ENCODE data around the gene KCNK6.

Gene KCNK6

DNA sequence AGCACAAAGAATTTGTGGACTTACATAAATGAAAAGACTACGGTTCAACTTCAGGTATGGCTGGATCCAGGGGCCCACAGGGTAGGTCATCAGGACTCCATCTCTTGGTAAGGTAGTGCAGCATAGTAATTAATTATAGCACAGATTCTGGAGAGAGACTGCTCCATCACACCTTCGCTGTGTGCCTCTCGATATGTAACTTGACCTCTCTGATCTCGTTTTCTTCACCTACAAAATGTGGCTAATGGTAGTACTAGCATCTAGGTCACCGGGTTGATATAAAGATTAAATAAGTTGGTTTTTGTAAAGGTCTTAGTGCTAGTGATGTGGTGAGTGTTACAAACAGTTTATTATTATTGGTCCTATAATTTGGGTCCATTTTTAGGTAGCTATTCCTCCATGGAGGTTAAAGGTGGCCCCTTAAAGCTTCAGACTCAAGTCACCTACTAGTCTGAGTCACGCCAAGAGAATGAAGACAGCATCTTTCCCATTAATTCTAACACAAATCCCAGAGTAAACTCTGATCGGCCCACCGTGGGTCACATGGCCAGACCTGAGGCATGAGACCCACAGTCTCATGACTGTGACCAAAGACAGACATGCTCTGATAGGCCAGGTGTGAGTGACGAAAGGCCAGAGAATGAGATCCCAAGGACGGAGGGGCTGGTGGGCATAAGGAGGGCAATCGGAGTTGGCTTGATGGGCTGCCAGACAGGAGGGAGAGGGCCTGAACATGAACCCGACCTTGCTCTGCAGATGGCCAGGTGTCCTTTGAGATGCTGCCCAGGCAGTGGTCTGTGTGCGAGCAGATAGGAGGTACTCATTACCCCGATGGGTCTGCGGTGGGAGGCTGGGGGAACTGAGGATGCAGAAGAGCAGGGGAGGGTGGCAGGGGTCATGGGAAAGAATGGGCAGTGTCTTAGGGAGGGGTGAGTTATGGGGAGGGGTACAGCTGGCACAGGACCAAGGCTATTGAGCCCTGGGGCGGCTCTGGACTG is 36.4 kb downstream of the KCNK6 start:
- Mint-ChIP-seq H3K4me1 (peaks cover 27% of the 10 kb centered on the region), H3K4me3 (no peak overlapping the region), H3K9me3 (peaks cover 3% of the 10 kb centered on the region), H3K27ac (no peak overlapping the region), H3K27me3 (ENCODE audit: low read depth, poor library complexity) (peaks cover 64% of the 10 kb centered on the region), H3K36me3 (ENCODE audit: low read depth) (no peaks in the 10 kb centered on the region)
- no peak for DNase-seq
- TF ChIP-seq, protein P1, sequence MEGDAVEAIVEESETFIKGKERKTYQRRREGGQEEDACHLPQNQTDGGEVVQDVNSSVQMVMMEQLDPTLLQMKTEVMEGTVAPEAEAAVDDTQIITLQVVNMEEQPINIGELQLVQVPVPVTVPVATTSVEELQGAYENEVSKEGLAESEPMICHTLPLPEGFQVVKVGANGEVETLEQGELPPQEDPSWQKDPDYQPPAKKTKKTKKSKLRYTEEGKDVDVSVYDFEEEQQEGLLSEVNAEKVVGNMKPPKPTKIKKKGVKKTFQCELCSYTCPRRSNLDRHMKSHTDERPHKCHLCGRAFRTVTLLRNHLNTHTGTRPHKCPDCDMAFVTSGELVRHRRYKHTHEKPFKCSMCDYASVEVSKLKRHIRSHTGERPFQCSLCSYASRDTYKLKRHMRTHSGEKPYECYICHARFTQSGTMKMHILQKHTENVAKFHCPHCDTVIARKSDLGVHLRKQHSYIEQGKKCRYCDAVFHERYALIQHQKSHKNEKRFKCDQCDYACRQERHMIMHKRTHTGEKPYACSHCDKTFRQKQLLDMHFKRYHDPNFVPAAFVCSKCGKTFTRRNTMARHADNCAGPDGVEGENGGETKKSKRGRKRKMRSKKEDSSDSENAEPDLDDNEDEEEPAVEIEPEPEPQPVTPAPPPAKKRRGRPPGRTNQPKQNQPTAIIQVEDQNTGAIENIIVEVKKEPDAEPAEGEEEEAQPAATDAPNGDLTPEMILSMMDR (IDR thresholded peaks at IDR 0.05): no peak

DNA sequence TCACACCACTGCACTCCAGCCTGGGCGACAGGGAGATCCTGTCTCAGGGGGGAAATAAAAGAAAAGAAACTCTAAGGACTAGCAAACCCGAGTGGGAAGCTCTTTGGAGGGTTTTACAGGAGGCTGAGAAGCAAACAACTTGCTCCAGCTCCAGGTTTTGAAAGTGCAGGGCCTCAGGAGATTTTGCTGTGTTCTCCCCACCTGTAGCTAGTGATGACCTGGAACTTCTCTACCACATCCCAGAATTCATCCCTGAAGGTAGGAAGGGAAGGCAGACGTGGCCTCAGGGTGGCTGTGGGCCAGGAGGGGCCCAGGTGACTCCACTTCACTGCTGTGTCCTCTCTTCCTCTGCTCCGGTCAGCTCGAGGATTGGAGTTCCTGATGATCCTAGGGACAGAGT is 38.4 kb downstream of the KCNK6 start:
- H3K27ac Mint-ChIP-seq: no peak overlapping the region
- peaks cover 23% of the 10 kb centered on the region for H3K4me1 Mint-ChIP-seq
- H3K36me3 Mint-ChIP-seq (ENCODE audit: low read depth): no peaks in the 10 kb centered on the region
- TF ChIP-seq, protein P1 (IDR thresholded peaks at IDR 0.05): no peak
- H3K9me3 Mint-ChIP-seq: peaks cover 3% of the 10 kb centered on the region
- no peak for DNase-seq
- no peak overlapping the region for H3K4me3 Mint-ChIP-seq
- peaks cover 74% of the 10 kb centered on the region for H3K27me3 Mint-ChIP-seq (ENCODE audit: low read depth, poor library complexity)

DNA sequence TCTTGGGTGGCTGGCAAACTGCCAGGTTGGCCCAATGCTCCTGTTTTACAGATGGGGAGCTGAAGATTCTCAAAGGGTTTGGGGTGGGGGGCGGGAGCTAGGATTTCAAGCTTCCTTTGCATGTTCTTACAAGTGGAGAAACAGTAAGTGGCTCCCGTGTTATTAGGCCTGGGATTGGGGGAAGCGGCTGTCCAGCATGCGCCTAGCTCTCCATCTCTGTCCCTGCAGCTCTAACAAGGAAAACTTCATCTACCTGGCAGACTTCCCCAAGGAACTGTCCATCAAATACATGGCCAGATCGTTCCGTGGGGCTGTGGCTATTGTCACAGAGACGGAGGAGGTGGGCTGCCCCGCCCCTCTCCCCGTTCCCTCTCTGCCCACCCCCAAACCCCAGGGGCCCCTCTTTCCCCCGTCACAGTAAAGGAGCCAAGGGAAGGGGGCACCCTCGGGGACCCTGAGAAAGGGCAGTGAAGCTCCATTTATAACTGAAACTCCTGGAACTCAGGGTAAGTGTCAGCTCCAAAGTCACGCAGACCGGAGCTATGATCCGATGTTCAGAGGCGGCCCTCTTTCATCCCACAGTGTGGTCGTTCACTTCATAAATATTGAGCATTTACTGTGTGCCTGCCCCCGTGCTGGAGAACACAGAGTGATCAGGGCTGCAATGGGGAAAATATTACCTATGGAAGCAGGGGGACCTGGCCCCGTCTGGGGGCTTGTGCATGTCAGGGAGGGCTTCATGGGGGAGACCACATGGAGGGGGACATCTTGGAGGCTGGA is 39.8 kb downstream of the KCNK6 start:
- peaks cover 72% of the 10 kb centered on the region for H3K27me3 Mint-ChIP-seq (ENCODE audit: low read depth, poor library complexity)
- peak overlapping the region; percentile 64 for H3K4me3 Mint-ChIP-seq

DNA sequence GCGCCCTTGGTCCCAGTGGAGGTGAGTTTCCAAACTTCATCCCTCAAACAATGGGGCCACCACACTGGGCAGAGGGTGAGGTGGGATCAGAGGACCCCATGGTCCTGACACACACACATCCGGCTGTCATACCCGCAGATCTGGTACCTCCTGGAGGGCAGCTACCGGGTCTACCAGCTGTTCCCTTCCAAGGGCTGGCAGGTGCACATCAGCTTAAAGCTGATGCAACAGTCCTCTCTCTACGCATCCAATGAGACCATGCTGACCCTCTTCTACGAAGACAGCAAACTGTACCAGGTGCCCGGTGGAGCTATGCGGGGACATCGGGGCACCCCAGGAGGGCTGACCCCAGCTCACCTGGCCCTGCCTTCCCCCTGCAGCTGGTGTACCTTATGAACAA is 40.7 kb downstream of the KCNK6 start:
- peaks cover 9% of the 10 kb centered on the region for H3K9me3 Mint-ChIP-seq

More for the DNA sequence above, 39.8 kb downstream of the KCNK6 start:
- peaks cover 3% of the 10 kb centered on the region for H3K9me3 Mint-ChIP-seq
- H3K27ac Mint-ChIP-seq: no peak overlapping the region
- peaks cover 16% of the 10 kb centered on the region for H3K4me1 Mint-ChIP-seq
- DNase-seq: no peak
- no peaks in the 10 kb centered on the region for H3K36me3 Mint-ChIP-seq (ENCODE audit: low read depth)
- TF ChIP-seq, protein P1 (IDR thresholded peaks at IDR 0.05): no peak

DNA sequence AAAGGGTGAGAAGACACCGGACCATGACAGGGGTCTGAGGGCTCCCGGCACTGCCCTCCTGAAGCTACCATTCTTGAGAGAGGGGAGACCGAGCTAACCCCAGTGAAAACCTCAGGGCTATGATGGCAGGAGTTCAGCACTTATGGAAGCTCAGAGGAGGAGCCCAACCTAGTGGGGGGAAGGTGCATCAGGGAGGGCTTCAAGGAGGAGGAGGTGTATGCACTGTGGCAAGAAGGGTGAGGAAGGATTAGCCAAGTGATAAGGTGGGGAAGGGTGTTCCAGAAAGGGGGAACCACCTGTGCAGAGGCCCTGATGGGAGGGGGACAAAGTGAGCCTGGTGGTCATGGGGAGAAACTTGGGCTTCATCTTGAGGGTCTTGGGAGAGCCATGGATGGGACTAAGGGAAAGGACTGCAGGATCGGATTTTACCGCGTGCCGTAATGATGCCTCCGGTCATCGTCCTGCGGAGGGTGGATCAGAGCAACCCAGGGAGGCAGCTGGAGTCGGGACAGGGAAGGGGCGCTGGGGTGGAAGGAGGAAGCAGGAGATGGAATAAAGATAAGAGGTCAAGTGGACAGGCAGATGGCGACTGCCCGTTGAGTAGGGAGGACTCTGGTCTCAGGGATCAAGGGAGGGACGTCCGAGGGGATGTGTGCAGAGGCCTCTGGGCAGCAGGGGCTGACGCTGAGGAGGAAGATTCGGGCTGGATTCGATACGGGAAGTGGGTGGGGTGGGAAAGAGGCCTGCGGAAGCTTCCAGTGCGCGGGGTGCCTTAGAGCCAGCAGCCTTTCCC is 41.4 kb downstream of the KCNK6 start:
- peaks cover 74% of the 10 kb centered on the region for H3K27me3 Mint-ChIP-seq (ENCODE audit: low read depth, poor library complexity)
- peaks cover 12% of the 10 kb centered on the region for H3K9me3 Mint-ChIP-seq
- TF ChIP-seq, protein P1 (IDR thresholded peaks at IDR 0.05): no peak
- H3K4me3 Mint-ChIP-seq: peak overlapping the region; percentile 84
- H3K36me3 Mint-ChIP-seq (ENCODE audit: low read depth): no peaks in the 10 kb centered on the region
- peaks cover 12% of the 10 kb centered on the region for H3K4me1 Mint-ChIP-seq
- no peak overlapping the region for H3K27ac Mint-ChIP-seq
- DNase-seq: no peak

More for the DNA sequence above, 40.7 kb downstream of the KCNK6 start:
- TF ChIP-seq, protein P1 (IDR thresholded peaks at IDR 0.05): no peak
- Mint-ChIP-seq H3K27me3 (ENCODE audit: low read depth, poor library complexity) (peaks cover 76% of the 10 kb centered on the region), H3K27ac (no peak overlapping the region), H3K4me1 (peaks cover 12% of the 10 kb centered on the region), H3K4me3 (peak overlapping the region; percentile 84), H3K36me3 (ENCODE audit: low read depth) (no peaks in the 10 kb centered on the region)
- DNase-seq: no peak

Measured in nephron progenitor cell (in vitro differentiated cells).